ENCODE data around the gene NHSL1.

NHSL1 gene

DNA sequence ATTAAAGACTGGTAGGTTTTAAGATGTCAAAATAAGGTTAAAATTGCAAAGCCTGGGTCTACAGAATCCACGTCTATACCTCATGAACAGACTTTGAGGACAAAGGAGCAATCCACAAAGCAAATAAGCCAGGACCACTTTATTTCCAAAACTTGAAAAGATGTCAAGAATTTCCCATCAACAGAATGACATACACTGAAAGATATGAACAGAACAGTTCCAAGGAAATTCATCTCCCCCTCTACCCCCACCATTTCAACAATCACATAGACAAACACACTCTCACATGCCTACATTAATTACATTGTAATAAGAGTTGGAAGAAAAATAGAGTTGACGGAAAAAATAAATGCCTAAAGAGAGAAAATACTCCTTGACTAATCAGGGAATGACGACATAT, 45.2 kb upstream of the NHSL1 start:
- no peaks in the 10 kb centered on the region for H3F3A ChIP-seq (ENCODE audit: insufficient read depth, low read length)
- no peaks in the 10 kb centered on the region for H3K36me3 ChIP-seq (replicated peaks; ENCODE audit: insufficient read depth, low read length)
- no peak for TF ChIP-seq CTCF (IDR thresholded peaks at IDR 0.05; ENCODE audit: low read length)
- no peak for TF ChIP-seq EZH2 (optimal IDR thresholded peaks at IDR 0.05; ENCODE audit: low read depth, low read length)
- no peak for TF ChIP-seq EZH2phosphoT487 (IDR thresholded peaks at IDR 0.05; ENCODE audit: low read length)
- no peak for DNase-seq
- H3K4me3 ChIP-seq (ENCODE audit: low read length), result no peak overlapping the region
- H2AFZ ChIP-seq (ENCODE audit: low read length), result no peak overlapping the region
- no peaks in the 10 kb centered on the region for H3K9me3 ChIP-seq (replicated peaks; ENCODE audit: insufficient read depth, low read length)
- H3K4me1 ChIP-seq (ENCODE audit: low read length), result no peaks in the 10 kb centered on the region
- H3K4me2 ChIP-seq (ENCODE audit: low read depth, low read length), result no peak overlapping the region
- H3K79me2 ChIP-seq (ENCODE audit: low read length), result no peaks in the 10 kb centered on the region
- no peaks in the 10 kb centered on the region for H4K20me1 ChIP-seq (ENCODE audit: insufficient read depth, low read length)
- H3K9me2 ChIP-seq (replicated peaks; ENCODE audit: insufficient read depth, low read length), result no peaks in the 10 kb centered on the region
- no peaks in the 10 kb centered on the region for H3K27me3 ChIP-seq (replicated peaks; ENCODE audit: insufficient read depth, low read length)
- H3K27ac ChIP-seq (ENCODE audit: low read length), result no peak overlapping the region
- H3K9ac ChIP-seq (ENCODE audit: low read length), result no peak overlapping the region

DNA sequence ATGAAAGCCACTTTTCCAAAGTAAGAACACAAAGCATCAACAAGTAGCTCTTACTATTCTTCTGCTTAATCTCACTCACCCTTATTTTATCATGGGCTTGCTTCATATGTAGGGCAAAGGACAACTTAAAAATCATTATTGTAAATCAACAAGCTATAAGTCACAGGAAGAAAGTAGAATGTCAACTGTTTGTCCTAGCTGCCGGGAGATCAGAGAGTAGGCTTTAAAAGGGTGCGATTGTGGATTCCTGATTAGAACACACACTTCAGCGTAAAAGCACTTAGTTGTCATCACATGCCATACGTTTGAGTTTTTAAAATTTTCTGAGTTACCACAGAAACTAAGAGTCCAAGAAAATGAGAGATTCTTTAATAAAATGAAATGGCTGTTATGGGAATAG, 44.4 kb upstream of the NHSL1 start:
- DNase-seq, result no peak
- Histone ChIP-seq H3K27ac (ENCODE audit: low read length) (no peak overlapping the region), H4K20me1 (ENCODE audit: insufficient read depth, low read length) (no peaks in the 10 kb centered on the region), H3K27me3 (replicated peaks; ENCODE audit: insufficient read depth, low read length) (no peaks in the 10 kb centered on the region), H3F3A (ENCODE audit: insufficient read depth, low read length) (no peaks in the 10 kb centered on the region), H3K9me3 (replicated peaks; ENCODE audit: insufficient read depth, low read length) (no peaks in the 10 kb centered on the region), H3K4me2 (ENCODE audit: low read depth, low read length) (no peak overlapping the region), H3K79me2 (ENCODE audit: low read length) (no peaks in the 10 kb centered on the region), H3K9me2 (replicated peaks; ENCODE audit: insufficient read depth, low read length) (no peaks in the 10 kb centered on the region), H3K4me1 (ENCODE audit: low read length) (no peaks in the 10 kb centered on the region), H3K4me3 (ENCODE audit: low read length) (no peak overlapping the region), H3K36me3 (replicated peaks; ENCODE audit: insufficient read depth, low read length) (no peaks in the 10 kb centered on the region), H2AFZ (ENCODE audit: low read length) (no peak overlapping the region), H3K9ac (ENCODE audit: low read length) (no peak overlapping the region)
- TF ChIP-seq EZH2 (optimal IDR thresholded peaks at IDR 0.05; ENCODE audit: low read depth, low read length) (no peak), CTCF (IDR thresholded peaks at IDR 0.05; ENCODE audit: low read length) (no peak), EZH2phosphoT487 (IDR thresholded peaks at IDR 0.05; ENCODE audit: low read length) (no peak)

DNA sequence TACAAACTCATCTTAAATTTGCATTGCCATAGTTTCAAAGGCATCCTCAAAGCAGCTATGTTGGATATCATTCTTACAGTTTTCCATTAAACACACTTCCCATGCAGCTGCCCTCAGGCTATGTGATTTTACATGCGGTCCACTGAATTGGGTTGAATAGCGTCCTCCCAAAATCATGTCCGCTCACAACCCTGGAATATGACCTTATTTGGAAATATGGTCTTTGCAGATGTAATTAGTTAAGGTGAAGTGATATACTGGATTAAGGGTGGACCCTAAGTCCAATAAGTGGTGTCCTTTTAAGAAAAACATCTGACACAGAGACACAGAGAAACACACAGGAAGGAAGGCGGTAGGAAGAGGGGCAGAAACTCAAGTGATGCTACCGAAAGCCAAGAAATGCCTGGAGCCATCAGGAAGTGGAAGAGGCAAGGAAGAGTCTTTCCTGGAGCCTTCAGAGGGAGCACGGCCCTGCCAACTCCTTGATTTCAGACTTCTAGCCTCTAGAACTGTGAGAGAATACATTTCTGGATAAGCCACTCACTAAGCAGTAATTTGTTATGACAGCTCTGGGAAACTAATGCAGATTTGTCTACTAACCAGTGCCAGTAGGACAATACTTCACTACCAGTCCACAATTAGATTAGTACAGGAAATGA, 42.7 kb upstream of the NHSL1 start:
- TF ChIP-seq EZH2phosphoT487 (IDR thresholded peaks at IDR 0.05; ENCODE audit: low read length) (no peak), CTCF (IDR thresholded peaks at IDR 0.05; ENCODE audit: low read length) (no peak), EZH2 (optimal IDR thresholded peaks at IDR 0.05; ENCODE audit: low read depth, low read length) (no peak)
- Histone ChIP-seq H3K4me2 (ENCODE audit: low read depth, low read length) (no peak overlapping the region), H3K9me2 (replicated peaks; ENCODE audit: insufficient read depth, low read length) (no peaks in the 10 kb centered on the region), H3K4me1 (ENCODE audit: low read length) (no peaks in the 10 kb centered on the region), H3K4me3 (ENCODE audit: low read length) (no peak overlapping the region), H3K9me3 (replicated peaks; ENCODE audit: insufficient read depth, low read length) (no peaks in the 10 kb centered on the region), H4K20me1 (ENCODE audit: insufficient read depth, low read length) (no peaks in the 10 kb centered on the region), H3K36me3 (replicated peaks; ENCODE audit: insufficient read depth, low read length) (no peaks in the 10 kb centered on the region), H3K27ac (ENCODE audit: low read length) (no peak overlapping the region), H3K27me3 (replicated peaks; ENCODE audit: insufficient read depth, low read length) (no peaks in the 10 kb centered on the region), H3K9ac (ENCODE audit: low read length) (no peak overlapping the region), H3F3A (ENCODE audit: insufficient read depth, low read length) (no peaks in the 10 kb centered on the region), H2AFZ (ENCODE audit: low read length) (no peak overlapping the region), H3K79me2 (ENCODE audit: low read length) (no peaks in the 10 kb centered on the region)
- DNase-seq, result no peak

All from MM.1S (cell line).